HG02943 (cell line): ENCODE results near the gene ZSCAN5B.
"Not testable (repeated sequence)": the region's sequence is repeated elsewhere in the genome, so short reads cannot be mapped to it uniquely, and the experiment has no call there.

Experiments used
- ATAC-seq: cut with Tn5 transposase; IDR thresholded peaks from one replicate; pipeline ENCODE4 v1.9.1; 2021; ENCODE audit warnings: mild to moderate bottlenecking, low read depth, moderate library complexity; ENCODE audit not compliant: unreplicated experiment

ZSCAN5B gene

GRCh38 chr19:56197646-56198045, at the start of gene ZSCAN5B:
TSS of gene ZSCAN5B (minus strand) at chr19:56197783. CDS start at chr19:56193052, 4,731 bp downstream.
- ATAC-seq: not testable (repeated sequence)

GRCh38 chr19:56245764-56246163, 48.2 kb upstream of the ZSCAN5B start:
- not testable (repeated sequence) for ATAC-seq

GRCh38 chr19:56245121-56245740, 47.6 kb upstream of the ZSCAN5B start:
- no peak for ATAC-seq

GRCh38 chr19:56223481-56223880, 25.9 kb upstream of the ZSCAN5B start:
- ATAC-seq: no peak

GRCh38 chr19:56222901-56223300, 25.3 kb upstream of the ZSCAN5B start:
- ATAC-seq: no peak

GRCh38 chr19:56221851-56222250, 24.3 kb upstream of the ZSCAN5B start:
- no peak for ATAC-seq

GRCh38 chr19:56221442-56221841, 23.9 kb upstream of the ZSCAN5B start:
- ATAC-seq: not testable (repeated sequence)

- ATAC-seq: no peak
Observed at GRCh38 chr19:56218961-56219360, 21.4 kb upstream of the ZSCAN5B start.

GRCh38 chr19:56217039-56217949, 19.7 kb upstream of the ZSCAN5B start:
- ATAC-seq: no peak

- no peak for ATAC-seq
Observed at GRCh38 chr19:56211718-56212117, 14.1 kb upstream of the ZSCAN5B start.

- ATAC-seq: not testable (repeated sequence)
Observed at GRCh38 chr19:56210036-56210435, 12.5 kb upstream of the ZSCAN5B start.

GRCh38 chr19:56209091-56209490, 11.5 kb upstream of the ZSCAN5B start:
- no peak for ATAC-seq

- ATAC-seq: not testable (repeated sequence)
Observed at GRCh38 chr19:56207581-56207980, 10.0 kb upstream of the ZSCAN5B start.

GRCh38 chr19:56201973-56202372, 4.4 kb upstream of the ZSCAN5B start, which contains the start of gene ZSCAN5C:
TSS of gene ZSCAN5C (plus strand) at chr19:56202273. CDS start at chr19:56205914, 3,641 bp downstream.
- ATAC-seq: no peak

GRCh38 chr19:56199687-56200086, 2.1 kb upstream of the ZSCAN5B start:
- ATAC-seq: no peak

- no peak for ATAC-seq
Observed at GRCh38 chr19:56193981-56194640, 3.5 kb downstream of the ZSCAN5B start.

GRCh38 chr19:56191711-56192110, 5.9 kb downstream of the ZSCAN5B start:
- ATAC-seq: no peak

- ATAC-seq: no peak
Observed at GRCh38 chr19:56191115-56191514, 6.5 kb downstream of the ZSCAN5B start.

- no peak for ATAC-seq
Observed at GRCh38 chr19:56189785-56190184, 7.8 kb downstream of the ZSCAN5B start.

- ATAC-seq: no peak
Observed at GRCh38 chr19:56177564-56178243, 19.9 kb downstream of the ZSCAN5B start.
